ENCODE measurements around the gene SPRR2D. TPM values are rescaled to one million over a fixed set of nuclear protein-coding genes. Genes with fewer than 3 reads are reported as not detected.
"Not testable (repeated sequence)": the region's sequence is repeated elsewhere in the genome, so short reads cannot be mapped to it uniquely, and the experiment has no call there.

Gene SPRR2D
- polyA plus RNA-seq (2012; ENCODE audit: insufficient read depth, insufficient read length): not detected

- H3K4me3 ChIP-seq (ENCODE audit: low read length): no peak within 1 kb of the TSS
- DNase-seq (ENCODE audit: low read depth, low spot score): no peak
Observed at GRCh38 chr1:153040950-153041631, at the start of gene SPRR2D. Gene SPRR2D (minus strand): TSS chr1:153041120. CDS start chr1:153040346, 774 bp downstream.

GRCh38 chr1:153087652-153088051 lies 46.7 kb upstream of the SPRR2D start:
- no peak for DNase-seq (ENCODE audit: low read depth, low spot score)
- H3K4me3 ChIP-seq (ENCODE audit: low read length): no peak overlapping the region

- no peak overlapping the region for H3K4me3 ChIP-seq (ENCODE audit: low read length)
- no peak for DNase-seq (ENCODE audit: low read depth, low spot score)
Observed at GRCh38 chr1:153081736-153082135, 40.8 kb upstream of the SPRR2D start.

GRCh38 chr1:153072806-153073726 lies 32.1 kb upstream of the SPRR2D start:
- H3K4me3 ChIP-seq (ENCODE audit: low read length): no peak overlapping the region
- no peak for DNase-seq (ENCODE audit: low read depth, low spot score)

- H3K4me3 ChIP-seq (ENCODE audit: low read length): no peak within 1 kb of the TSS
- DNase-seq (ENCODE audit: low read depth, low spot score): no peak
Observed at GRCh38 chr1:153071511-153071910, 30.6 kb upstream of the SPRR2D start, which contains the start of gene SPRR2B. Gene SPRR2B (minus strand): TSS chr1:153071611. CDS start chr1:153070839, 772 bp downstream.

- no peak for DNase-seq (ENCODE audit: low read depth, low spot score)
- H3K4me3 ChIP-seq (ENCODE audit: low read length): no peak overlapping the region
Observed at GRCh38 chr1:153070243-153070642, 29.3 kb upstream of the SPRR2D start.

GRCh38 chr1:153058826-153059784 lies 18.2 kb upstream of the SPRR2D start:
- no peak for DNase-seq (ENCODE audit: low read depth, low spot score)
- H3K4me3 ChIP-seq (ENCODE audit: low read length): no peak overlapping the region

- no peak for DNase-seq (ENCODE audit: low read depth, low spot score)
- H3K4me3 ChIP-seq (ENCODE audit: low read length): no peak overlapping the region
Observed at GRCh38 chr1:153058154-153058553, 17.2 kb upstream of the SPRR2D start.

- no peak for DNase-seq (ENCODE audit: low read depth, low spot score)
- H3K4me3 ChIP-seq (ENCODE audit: low read length): no peak within 1 kb of the TSS
Observed at GRCh38 chr1:153057375-153057774, 16.5 kb upstream of the SPRR2D start, which contains the start of gene SPRR2A. Gene SPRR2A (minus strand): TSS chr1:153057512. CDS start chr1:153056735, 777 bp downstream.

- H3K4me3 ChIP-seq (ENCODE audit: low read length): not testable (repeated sequence)
Observed at GRCh38 chr1:153056111-153056510, 15.2 kb upstream of the SPRR2D start.

GRCh38 chr1:153049211-153049610 lies 8.3 kb upstream of the SPRR2D start:
- DNase-seq (ENCODE audit: low read depth, low spot score): no peak
- no peak overlapping the region for H3K4me3 ChIP-seq (ENCODE audit: low read length)

More at GRCh38 chr1:153056111-153056510, 15.2 kb upstream of the SPRR2D start:
- not testable (repeated sequence) for DNase-seq (ENCODE audit: low read depth, low spot score)

- DNase-seq (ENCODE audit: low read depth, low spot score): no peak
- H3K4me3 ChIP-seq (ENCODE audit: low read length): no peak overlapping the region
Observed at GRCh38 chr1:153035211-153035610, 5.7 kb downstream of the SPRR2D start.

GRCh38 chr1:153032677-153033308 lies 8.1 kb downstream of the SPRR2D start:
- no peak for DNase-seq (ENCODE audit: low read depth, low spot score)
- H3K4me3 ChIP-seq (ENCODE audit: low read length): no peak overlapping the region

GRCh38 chr1:153032073-153032472 lies 8.8 kb downstream of the SPRR2D start:
- no peak for DNase-seq (ENCODE audit: low read depth, low spot score)
- no peak overlapping the region for H3K4me3 ChIP-seq (ENCODE audit: low read length)

GRCh38 chr1:153030895-153031294 lies 10.0 kb downstream of the SPRR2D start, which contains the start of gene SPRR1B:
Gene SPRR1B (plus strand): TSS chr1:153031203. CDS start chr1:153032346, 1,143 bp downstream.
- no peak for DNase-seq (ENCODE audit: low read depth, low spot score)
- no peak within 1 kb of the TSS for H3K4me3 ChIP-seq (ENCODE audit: low read length)

- no peak overlapping the region for H3K4me3 ChIP-seq (ENCODE audit: low read length)
- DNase-seq (ENCODE audit: low read depth, low spot score): no peak
Observed at GRCh38 chr1:153028766-153029165, 12.2 kb downstream of the SPRR2D start.

- no peak overlapping the region for H3K4me3 ChIP-seq (ENCODE audit: low read length)
- DNase-seq (ENCODE audit: low read depth, low spot score): no peak
Observed at GRCh38 chr1:153025797-153026196, 15.1 kb downstream of the SPRR2D start.

GRCh38 chr1:153024413-153024812 lies 16.5 kb downstream of the SPRR2D start:
- no peak overlapping the region for H3K4me3 ChIP-seq (ENCODE audit: low read length)
- no peak for DNase-seq (ENCODE audit: low read depth, low spot score)
